Measurements from ENCODE around the gene INSRR. TPM values are rescaled to one million over a fixed set of nuclear protein-coding genes. Genes with fewer than 3 reads are reported as not detected.

The INSRR gene
- total RNA-seq (under 1 TPM in 1 of 2 experiments, not detected in 1; 0.07 TPM), polyA plus RNA-seq (not detected)

DNA sequence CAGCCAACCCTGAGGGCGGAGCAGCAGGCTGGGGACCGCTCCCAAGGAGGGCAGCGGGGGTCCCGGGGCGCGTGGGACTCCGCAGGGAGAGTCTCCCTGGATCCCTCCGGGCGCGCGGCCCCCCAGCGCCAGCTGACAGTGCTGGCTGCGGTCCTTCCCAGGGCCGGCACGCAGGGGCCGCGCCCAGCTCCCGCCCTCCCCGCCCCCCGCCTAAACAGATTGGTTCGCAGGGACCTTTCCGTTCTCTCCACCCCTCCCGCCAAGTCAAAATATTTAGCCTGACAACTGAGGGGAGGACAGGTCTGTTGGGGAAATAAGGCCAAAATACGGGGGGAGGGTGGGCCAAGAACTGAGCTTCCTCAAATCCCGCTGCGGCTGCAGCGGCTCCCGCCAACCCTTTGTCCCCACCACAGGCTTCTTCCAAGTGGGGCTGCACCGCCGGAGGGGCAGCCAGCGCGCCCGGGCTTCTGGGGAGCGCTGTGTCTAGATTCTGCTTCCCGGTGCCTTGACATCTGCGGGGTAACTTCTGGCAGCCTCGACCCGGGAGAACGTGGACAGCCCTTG is at the start of gene INSRR:
INSRR (minus strand) TSS at position 159 of the 564 bp plus-strand sequence. CDS start 496 bp downstream, outside the sequence.
- H3K27ac Mint-ChIP-seq = peak within 1 kb of the TSS in 2 of 8 donors; percentile 34 to 91
- Histone ChIP-seq H3K27ac (ENCODE audit: low read depth, low read length) (no peak within 1 kb of the TSS), H3K9me3 (ENCODE audit: low read length) (no peaks in the 10 kb centered on the region), H3K27me3 (ENCODE audit: insufficient read depth, low read length, poor library complexity, severe bottlenecking) (peaks cover 35% of the 10 kb centered on the region), H3K4me3 (ENCODE audit: low read length) (peak within 1 kb of the TSS; percentile 46), H3K36me3 (ENCODE audit: insufficient read depth, low read length) (no peaks in the 10 kb centered on the region), H3K4me1 (ENCODE audit: insufficient read depth, low read length) (peaks cover 21% of the 10 kb centered on the region)
- no peaks in the 10 kb centered on the region for H3K36me3 Mint-ChIP-seq
- ChIA-PET CTCF (interaction anchor here (0.9 to 6.4 kb wide), 26 partner anchors 10 to 170 kb away, joined by 3 to 146 read pairs (median 7); partner anchors contain the start of genes ISG20L2, METTL25B, MRPL24 and PEAR1), POLR2A (interaction anchor here (1.4 to 2.6 kb wide), 2 partner anchors 10 to 61 kb away, joined by 5 to 16 read pairs; no protein-coding TSS in a partner anchor)
- peaks cover 38 to 51% of the 10 kb centered on the region in 2 donors for H3K27me3 Mint-ChIP-seq
- H3K4me1 Mint-ChIP-seq = peaks cover 14 to 35% (median 19%) of the 10 kb centered on the region in 3 donors
- H3K4me3 Mint-ChIP-seq = peak within 1 kb of the TSS; percentile 74 to 90 (median 81)
- no peaks in the 10 kb centered on the region for H3K9me3 Mint-ChIP-seq
- DNase-seq = no peak

DNA sequence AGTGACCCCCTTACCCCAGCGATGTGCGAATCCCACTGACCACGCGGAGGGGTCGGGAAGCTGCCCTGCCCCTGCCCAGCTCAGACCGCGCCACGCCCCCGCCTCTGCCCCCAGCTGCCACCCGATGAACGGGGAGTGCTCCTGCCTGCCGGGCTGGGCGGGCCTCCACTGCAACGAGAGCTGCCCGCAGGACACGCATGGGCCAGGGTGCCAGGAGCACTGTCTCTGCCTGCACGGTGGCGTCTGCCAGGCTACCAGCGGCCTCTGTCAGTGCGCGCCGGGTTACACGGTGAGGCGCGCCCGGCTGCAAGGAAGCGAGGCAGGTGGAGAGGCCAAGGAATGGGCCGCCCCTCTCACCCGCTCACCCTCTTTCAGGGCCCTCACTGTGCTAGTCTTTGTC is 49.6 kb upstream of the INSRR start:
- no peak for DNase-seq
- Mint-ChIP-seq H3K36me3 (no peaks in the 10 kb centered on the region), H3K4me3 (no peak overlapping the region), H3K27me3 (peaks cover 11 to 37% of the 10 kb centered on the region in 2 donors), H3K4me1 (no peaks in the 10 kb centered on the region), H3K27ac (no peak overlapping the region), H3K9me3 (no peaks in the 10 kb centered on the region)
- no peak overlapping the region for H3K4me3 ChIP-seq (ENCODE audit: low read length)
- no peaks in the 10 kb centered on the region for H3K27me3 ChIP-seq (ENCODE audit: insufficient read depth, low read length, poor library complexity, severe bottlenecking)
- ChIA-PET POLR2A (no interaction called here), CTCF (no interaction called here)
- H3K36me3 ChIP-seq (ENCODE audit: insufficient read depth, low read length) = no peaks in the 10 kb centered on the region
- H3K27ac ChIP-seq (ENCODE audit: low read depth, low read length) = no peak overlapping the region
- no peaks in the 10 kb centered on the region for H3K9me3 ChIP-seq (ENCODE audit: low read length)
- H3K4me1 ChIP-seq (ENCODE audit: insufficient read depth, low read length) = no peaks in the 10 kb centered on the region

DNA sequence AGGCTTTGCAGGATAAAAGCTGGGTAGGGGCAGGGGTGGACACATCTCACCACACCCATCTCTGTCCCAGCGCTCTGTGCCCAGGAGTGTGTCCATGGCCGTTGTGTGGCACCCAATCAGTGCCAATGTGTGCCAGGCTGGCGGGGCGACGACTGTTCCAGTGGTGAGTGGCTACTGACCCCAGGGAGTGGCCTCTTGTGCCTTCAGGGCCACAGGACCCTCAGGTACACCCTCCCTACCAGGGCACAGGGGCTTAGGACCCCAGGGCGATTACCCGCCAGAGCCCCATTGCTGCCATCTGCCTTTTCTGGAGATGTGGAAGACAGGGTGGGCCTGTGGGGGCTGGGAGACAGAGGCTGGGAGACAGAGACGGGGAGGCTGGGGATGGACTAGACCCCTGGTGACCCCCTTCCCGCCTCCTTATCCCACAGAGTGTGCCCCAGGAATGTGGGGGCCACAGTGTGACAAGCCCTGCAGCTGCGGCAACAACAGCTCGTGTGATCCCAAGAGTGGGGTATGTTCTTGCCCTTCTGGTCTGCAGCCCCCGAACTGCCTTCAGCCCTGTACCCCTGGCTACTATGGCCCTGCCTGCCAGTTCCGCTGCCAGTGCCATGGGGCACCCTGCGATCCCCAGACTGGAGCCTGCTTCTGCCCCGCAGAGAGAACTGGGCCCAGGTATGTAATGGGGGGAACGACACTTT is 47.4 kb upstream of the INSRR start:
- Mint-ChIP-seq H3K27ac (no peak overlapping the region), H3K4me1 (no peaks in the 10 kb centered on the region), H3K4me3 (no peak overlapping the region), H3K27me3 (peaks cover 11 to 37% of the 10 kb centered on the region in 2 donors), H3K9me3 (no peaks in the 10 kb centered on the region), H3K36me3 (no peaks in the 10 kb centered on the region)
- no peaks in the 10 kb centered on the region for H3K36me3 ChIP-seq (ENCODE audit: insufficient read depth, low read length)
- no peaks in the 10 kb centered on the region for H3K9me3 ChIP-seq (ENCODE audit: low read length)
- H3K4me1 ChIP-seq (ENCODE audit: insufficient read depth, low read length) = no peaks in the 10 kb centered on the region
- no peak overlapping the region for H3K27ac ChIP-seq (ENCODE audit: low read depth, low read length)
- POLR2A ChIA-PET = no interaction called here
- H3K27me3 ChIP-seq (ENCODE audit: insufficient read depth, low read length, poor library complexity, severe bottlenecking) = no peaks in the 10 kb centered on the region
- H3K4me3 ChIP-seq (ENCODE audit: low read length) = no peak overlapping the region
- CTCF ChIA-PET = no interaction called here
- DNase-seq = no peak

DNA sequence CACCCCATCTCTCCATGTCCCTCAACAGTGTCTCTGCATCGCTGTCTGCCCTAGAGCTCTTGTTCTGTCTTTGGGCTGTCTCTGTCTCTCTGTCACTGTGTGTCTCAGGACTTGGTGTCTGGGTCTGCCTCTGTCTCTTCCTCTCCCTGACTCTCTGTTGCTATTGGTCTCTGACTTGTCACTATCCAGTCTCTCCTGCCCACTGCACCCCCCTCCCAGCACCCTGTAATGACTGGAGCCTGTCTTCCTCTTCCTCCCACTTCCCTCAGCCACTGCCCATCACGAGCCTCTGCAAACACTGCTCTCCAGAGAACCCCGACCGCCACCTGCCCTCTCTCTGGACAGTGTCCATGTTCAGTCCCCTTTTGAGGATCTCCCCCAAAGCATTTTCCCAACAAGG is 46.7 kb upstream of the INSRR start:
- ChIA-PET CTCF (no interaction called here), POLR2A (no interaction called here)
- Histone ChIP-seq H3K27ac (ENCODE audit: low read depth, low read length) (no peak overlapping the region), H3K36me3 (ENCODE audit: insufficient read depth, low read length) (no peaks in the 10 kb centered on the region), H3K4me1 (ENCODE audit: insufficient read depth, low read length) (no peaks in the 10 kb centered on the region), H3K27me3 (ENCODE audit: insufficient read depth, low read length, poor library complexity, severe bottlenecking) (no peaks in the 10 kb centered on the region), H3K4me3 (ENCODE audit: low read length) (no peak overlapping the region), H3K9me3 (ENCODE audit: low read length) (no peaks in the 10 kb centered on the region)
- Mint-ChIP-seq H3K9me3 (no peaks in the 10 kb centered on the region), H3K4me1 (no peaks in the 10 kb centered on the region), H3K27me3 (peaks cover 11 to 35% of the 10 kb centered on the region in 2 donors), H3K27ac (no peak overlapping the region), H3K36me3 (no peaks in the 10 kb centered on the region), H3K4me3 (no peak overlapping the region)
- DNase-seq = no peak

DNA sequence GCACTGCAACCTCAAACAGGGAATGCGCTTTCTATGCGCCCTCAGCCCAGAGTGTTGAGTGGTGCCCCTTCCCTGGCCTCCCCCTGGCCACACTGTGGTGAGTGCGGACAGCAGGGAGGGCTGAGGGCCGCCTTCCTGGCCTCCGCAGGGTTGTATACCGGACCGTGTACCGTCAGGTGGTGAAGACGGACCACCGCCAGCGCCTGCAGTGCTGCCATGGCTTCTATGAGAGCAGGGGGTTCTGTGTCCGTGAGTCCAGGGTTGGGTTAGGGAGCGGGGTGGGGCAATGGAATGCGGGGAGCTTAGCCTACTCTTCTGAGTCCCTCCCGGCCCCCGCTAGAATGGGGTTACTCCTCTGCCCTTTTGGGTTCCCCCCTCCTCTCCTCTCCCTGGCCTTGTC is 46.3 kb upstream of the INSRR start:
- Histone ChIP-seq H3K4me3 (ENCODE audit: low read length) (no peak overlapping the region), H3K9me3 (ENCODE audit: low read length) (no peaks in the 10 kb centered on the region), H3K27ac (ENCODE audit: low read depth, low read length) (no peak overlapping the region), H3K4me1 (ENCODE audit: insufficient read depth, low read length) (no peaks in the 10 kb centered on the region), H3K27me3 (ENCODE audit: insufficient read depth, low read length, poor library complexity, severe bottlenecking) (no peaks in the 10 kb centered on the region), H3K36me3 (ENCODE audit: insufficient read depth, low read length) (no peaks in the 10 kb centered on the region)
- H3K27ac Mint-ChIP-seq = no peak overlapping the region
- no peaks in the 10 kb centered on the region for H3K36me3 Mint-ChIP-seq
- H3K27me3 Mint-ChIP-seq = peaks cover 11 to 36% of the 10 kb centered on the region in 2 donors
- no peaks in the 10 kb centered on the region for H3K4me1 Mint-ChIP-seq
- POLR2A ChIA-PET = no interaction called here
- CTCF ChIA-PET = no interaction called here
- H3K9me3 Mint-ChIP-seq = no peaks in the 10 kb centered on the region
- no peak for DNase-seq
- no peak overlapping the region for H3K4me3 Mint-ChIP-seq

DNA sequence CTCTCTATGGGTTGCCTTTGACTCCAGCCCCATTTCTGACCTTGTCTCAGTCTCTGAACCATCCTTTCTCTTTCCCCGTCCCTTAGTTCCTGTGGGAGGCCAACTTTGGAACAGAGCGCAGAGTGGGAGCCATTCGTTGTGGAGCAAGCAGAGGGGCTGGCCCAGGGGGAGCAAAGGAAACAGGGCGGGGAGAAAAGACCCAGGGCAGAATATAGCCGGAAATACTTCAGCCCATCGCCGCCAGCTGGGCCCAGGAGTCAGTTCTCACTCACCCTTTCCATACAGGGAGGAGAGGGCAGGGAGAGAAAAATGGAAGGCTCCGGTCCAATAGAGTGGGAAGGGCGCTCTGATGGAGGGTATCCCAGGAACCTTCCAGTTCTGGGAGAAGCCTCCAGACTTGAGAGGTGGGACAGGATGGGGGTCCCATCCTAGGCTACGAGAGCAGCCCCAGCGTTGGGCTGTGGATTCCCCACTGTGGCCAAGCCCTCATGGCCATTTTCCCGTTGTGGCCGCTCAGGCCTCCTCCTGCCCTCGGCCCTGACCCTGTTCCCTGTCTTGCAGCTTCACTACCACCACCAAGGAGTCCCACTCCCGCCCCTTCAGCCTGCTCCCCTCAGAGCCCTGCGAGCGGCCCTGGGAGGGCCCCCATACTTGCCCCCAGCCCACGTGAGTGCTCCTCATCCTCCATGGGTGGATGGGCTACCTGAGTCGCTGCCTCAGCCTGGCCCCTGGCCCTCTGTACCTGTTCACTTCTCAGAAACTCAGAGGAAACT is 45.5 kb upstream of the INSRR start:
- H3K9me3 ChIP-seq (ENCODE audit: low read length) = no peaks in the 10 kb centered on the region
- Mint-ChIP-seq H3K9me3 (no peaks in the 10 kb centered on the region), H3K4me3 (no peak overlapping the region), H3K36me3 (no peaks in the 10 kb centered on the region), H3K4me1 (no peaks in the 10 kb centered on the region), H3K27ac (peak overlapping the region in 1 of 8 donors; percentile 88), H3K27me3 (peaks cover 11 to 39% of the 10 kb centered on the region in 2 donors)
- no peak overlapping the region for H3K4me3 ChIP-seq (ENCODE audit: low read length)
- ChIA-PET CTCF (no interaction called here), POLR2A (no interaction called here)
- H3K27me3 ChIP-seq (ENCODE audit: insufficient read depth, low read length, poor library complexity, severe bottlenecking) = no peaks in the 10 kb centered on the region
- H3K27ac ChIP-seq (ENCODE audit: low read depth, low read length) = no peak overlapping the region
- no peak for DNase-seq
- H3K36me3 ChIP-seq (ENCODE audit: insufficient read depth, low read length) = no peaks in the 10 kb centered on the region
- H3K4me1 ChIP-seq (ENCODE audit: insufficient read depth, low read length) = no peaks in the 10 kb centered on the region

DNA sequence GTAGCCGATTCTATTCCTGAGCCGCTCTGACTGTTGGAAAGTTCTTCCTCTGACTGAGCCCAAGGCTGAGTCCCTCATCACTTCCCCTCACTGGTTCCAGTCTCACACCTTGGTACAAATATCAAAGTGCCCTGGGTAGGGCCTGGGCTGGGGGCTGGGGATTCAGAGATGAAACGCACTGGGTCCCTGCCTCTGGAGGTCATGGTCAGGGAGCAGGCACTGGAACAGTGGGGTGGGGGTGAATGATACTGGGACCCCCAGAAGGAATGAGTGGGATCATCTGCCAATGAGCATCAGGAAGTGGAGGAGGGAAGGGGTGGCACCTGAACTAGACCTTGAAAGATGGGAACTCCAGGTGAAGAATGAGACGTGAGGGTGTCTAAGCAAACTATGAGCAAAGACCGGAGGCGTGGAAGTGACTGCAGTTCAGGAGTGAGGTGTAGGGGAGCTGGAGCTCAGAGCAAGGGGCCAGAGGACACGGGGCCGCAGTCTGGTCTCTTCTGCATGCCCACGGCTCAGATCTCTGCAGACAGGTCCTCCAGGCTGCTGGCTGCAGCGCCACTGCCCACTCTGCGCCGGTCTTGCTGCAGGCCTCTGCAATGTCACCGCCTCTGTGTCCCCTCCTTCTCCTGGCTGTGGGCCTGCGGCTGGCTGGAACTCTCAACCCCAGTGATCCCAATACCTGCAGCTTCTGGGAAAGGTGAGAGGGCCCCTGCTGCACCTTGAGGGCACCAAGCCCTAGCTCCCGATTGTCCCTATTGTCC is 44.6 kb upstream of the INSRR start:
- Histone ChIP-seq H3K27ac (ENCODE audit: low read depth, low read length) (no peak overlapping the region), H3K27me3 (ENCODE audit: insufficient read depth, low read length, poor library complexity, severe bottlenecking) (no peaks in the 10 kb centered on the region), H3K4me3 (ENCODE audit: low read length) (no peak overlapping the region), H3K4me1 (ENCODE audit: insufficient read depth, low read length) (peaks cover under 1% of the 10 kb centered on the region), H3K36me3 (ENCODE audit: insufficient read depth, low read length) (no peaks in the 10 kb centered on the region), H3K9me3 (ENCODE audit: low read length) (no peaks in the 10 kb centered on the region)
- Mint-ChIP-seq H3K4me1 (peaks cover 0 to 2% (median 0%) of the 10 kb centered on the region in 3 donors), H3K9me3 (no peaks in the 10 kb centered on the region), H3K27me3 (peaks cover 17 to 41% of the 10 kb centered on the region in 2 donors), H3K27ac (no peak overlapping the region), H3K36me3 (peaks cover 0 to 2% (median 0%) of the 10 kb centered on the region in 3 donors), H3K4me3 (no peak overlapping the region)
- CTCF ChIA-PET = no interaction called here
- POLR2A ChIA-PET = no interaction called here
- no peak for DNase-seq

Data from CD8-positive, alpha-beta memory T cell (primary cell).